ENCODE measurements around the gene MYO18A. TPM values are rescaled to one million over a fixed set of nuclear protein-coding genes. Genes with fewer than 3 reads are reported as not detected.
A peak's percentile ranks its signal among the peaks of the same experiment; 100 is the strongest.

The MYO18A gene
- total and polyA plus RNA-seq, 10 of the 15 experiments (the other 5 are each of a cell fraction or from before 2014, with no cell fraction given): 2.9 to 66.0 (median 24.5) TPM

- TF ChIP-seq MAX (IDR thresholded peaks at IDR 0.05; ENCODE audit: low read depth, low read length) (no peak), JUNB (IDR thresholded peaks at IDR 0.05) (no peak), NFYB (IDR thresholded peaks at IDR 0.05; ENCODE audit: insufficient read depth, low read depth, low read length) (no peak), REST (IDR thresholded peaks at IDR 0.05; ENCODE audit: low read depth, low read length) (no peak), TARDBP (IDR thresholded peaks at IDR 0.05; ENCODE audit: borderline replicate concordance) (no peak), BCLAF1 (IDR thresholded peaks at IDR 0.05) (no peak), MEF2B (IDR thresholded peaks at IDR 0.05; ENCODE audit: partially characterized antibody, poor library complexity, severe bottlenecking) (peak; percentile 48), IKZF1 (conservative IDR thresholded peaks at IDR 0.05) (no peak), SMC3 (IDR thresholded peaks at IDR 0.05; ENCODE audit: borderline replicate concordance, low read length) (no peak), BCL3 (IDR thresholded peaks at IDR 0.05; ENCODE audit: borderline replicate concordance, insufficient read depth, low read depth, low read length, poor library complexity, severe bottlenecking) (no peak), HDAC2 (IDR thresholded peaks at IDR 0.05) (no peak), SMAD1 (IDR thresholded peaks at IDR 0.05; ENCODE audit: low read depth, partially characterized antibody) (no peak), PAX5 (IDR thresholded peaks at IDR 0.05; ENCODE audit: borderline replicate concordance, low read depth, low read length) (no peak), ZNF622 (IDR thresholded peaks at IDR 0.05) (no peak), CREB1 (IDR thresholded peaks at IDR 0.05; ENCODE audit: low read depth) (no peak; the same call in 1 of the 2 replicates), MXI1 (IDR thresholded peaks at IDR 0.05; ENCODE audit: low read depth, low read length) (0 out of 2 replicates have a peak, but pooled peaks have one; percentile 25), ZNF687 (IDR thresholded peaks at IDR 0.05) (no peak), ZBED1 (IDR thresholded peaks at IDR 0.05; ENCODE audit: borderline replicate concordance) (no peak)
These were observed 40.1 kb downstream of the MYO18A start (continued) for GRCh38 chr17:29140051-29140621.

Data from GM12878 (cell line).